NCI-H2029 (cell line): ENCODE measurements around the gene IDH2.
A peak's percentile ranks its signal among the peaks of the same experiment; 100 is the strongest.

ENCODE experiments used
- DNase-seq: peaks from one replicate; lab custom pipeline; 2025; lab: John Stamatoyannopoulos, UW

Gene IDH2

GRCh38 chr15:90043530-90044010, 58.7 kb downstream of the IDH2 start:
- no peak for DNase-seq

GRCh38 chr15:90042766-90043529, 59.3 kb downstream of the IDH2 start:
- no peak for DNase-seq

- DNase-seq = no peak
These were observed 59.9 kb downstream of the IDH2 start for GRCh38 chr15:90042356-90042755.

- no peak for DNase-seq
These were observed 61.6 kb downstream of the IDH2 start for GRCh38 chr15:90040618-90041017.

- DNase-seq = no peak
These were observed 62.3 kb downstream of the IDH2 start for GRCh38 chr15:90039996-90040395.

- no peak for DNase-seq
These were observed 63.6 kb downstream of the IDH2 start for GRCh38 chr15:90038632-90039095.

- DNase-seq = no peak
These were observed 64.2 kb downstream of the IDH2 start for GRCh38 chr15:90037961-90038631.

GRCh38 chr15:90037511-90037860, 64.8 kb downstream of the IDH2 start:
- DNase-seq = no peak

- no peak for DNase-seq
These were observed 65.3 kb downstream of the IDH2 start for GRCh38 chr15:90036806-90037510.

- no peak for DNase-seq
These were observed 65.9 kb downstream of the IDH2 start for GRCh38 chr15:90036343-90036742.

GRCh38 chr15:90035840-90036230, 66.4 kb downstream of the IDH2 start:
- no peak for DNase-seq

GRCh38 chr15:90035095-90035839, 67.0 kb downstream of the IDH2 start:
- peak; percentile 37 for DNase-seq

GRCh38 chr15:90033448-90033847, 68.8 kb downstream of the IDH2 start:
- no peak for DNase-seq
